ENCODE measurements around the gene EXOG. TPM values are rescaled to one million over a fixed set of nuclear protein-coding genes. Genes with fewer than 3 reads are reported as not detected.

Gene EXOG
- total RNA-seq, 4 donors from 2014 or later, result 5.8 to 12.9 (median 9.0) TPM

DNA sequence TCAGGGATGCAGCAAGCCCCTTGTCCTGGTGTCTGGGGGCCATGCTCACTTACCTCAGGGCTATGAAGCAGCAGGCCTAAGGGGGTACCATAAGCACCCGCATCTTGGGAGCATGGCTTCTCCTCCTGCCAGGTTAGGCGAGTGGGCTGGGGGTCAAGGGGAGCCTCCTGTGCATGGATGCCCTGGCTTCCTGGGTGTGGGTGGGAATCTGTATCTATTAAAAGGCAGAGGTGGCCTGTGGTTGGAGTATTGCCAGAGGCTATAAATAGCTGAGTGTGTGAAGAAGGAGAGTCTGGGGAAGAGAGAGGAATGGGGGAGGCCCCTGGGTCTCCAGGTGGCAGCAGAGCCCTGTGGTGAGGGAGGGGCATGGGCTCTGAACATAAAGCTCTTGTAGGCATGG lies 22.9 kb upstream of the EXOG start:
- DNase-seq (ENCODE audit: low spot score) (no peak), ATAC-seq (ENCODE audit: low FRiP score) (no peak)
- TF ChIP-seq, protein P1, sequence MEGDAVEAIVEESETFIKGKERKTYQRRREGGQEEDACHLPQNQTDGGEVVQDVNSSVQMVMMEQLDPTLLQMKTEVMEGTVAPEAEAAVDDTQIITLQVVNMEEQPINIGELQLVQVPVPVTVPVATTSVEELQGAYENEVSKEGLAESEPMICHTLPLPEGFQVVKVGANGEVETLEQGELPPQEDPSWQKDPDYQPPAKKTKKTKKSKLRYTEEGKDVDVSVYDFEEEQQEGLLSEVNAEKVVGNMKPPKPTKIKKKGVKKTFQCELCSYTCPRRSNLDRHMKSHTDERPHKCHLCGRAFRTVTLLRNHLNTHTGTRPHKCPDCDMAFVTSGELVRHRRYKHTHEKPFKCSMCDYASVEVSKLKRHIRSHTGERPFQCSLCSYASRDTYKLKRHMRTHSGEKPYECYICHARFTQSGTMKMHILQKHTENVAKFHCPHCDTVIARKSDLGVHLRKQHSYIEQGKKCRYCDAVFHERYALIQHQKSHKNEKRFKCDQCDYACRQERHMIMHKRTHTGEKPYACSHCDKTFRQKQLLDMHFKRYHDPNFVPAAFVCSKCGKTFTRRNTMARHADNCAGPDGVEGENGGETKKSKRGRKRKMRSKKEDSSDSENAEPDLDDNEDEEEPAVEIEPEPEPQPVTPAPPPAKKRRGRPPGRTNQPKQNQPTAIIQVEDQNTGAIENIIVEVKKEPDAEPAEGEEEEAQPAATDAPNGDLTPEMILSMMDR (IDR thresholded peaks at IDR 0.05), result no peak

DNA sequence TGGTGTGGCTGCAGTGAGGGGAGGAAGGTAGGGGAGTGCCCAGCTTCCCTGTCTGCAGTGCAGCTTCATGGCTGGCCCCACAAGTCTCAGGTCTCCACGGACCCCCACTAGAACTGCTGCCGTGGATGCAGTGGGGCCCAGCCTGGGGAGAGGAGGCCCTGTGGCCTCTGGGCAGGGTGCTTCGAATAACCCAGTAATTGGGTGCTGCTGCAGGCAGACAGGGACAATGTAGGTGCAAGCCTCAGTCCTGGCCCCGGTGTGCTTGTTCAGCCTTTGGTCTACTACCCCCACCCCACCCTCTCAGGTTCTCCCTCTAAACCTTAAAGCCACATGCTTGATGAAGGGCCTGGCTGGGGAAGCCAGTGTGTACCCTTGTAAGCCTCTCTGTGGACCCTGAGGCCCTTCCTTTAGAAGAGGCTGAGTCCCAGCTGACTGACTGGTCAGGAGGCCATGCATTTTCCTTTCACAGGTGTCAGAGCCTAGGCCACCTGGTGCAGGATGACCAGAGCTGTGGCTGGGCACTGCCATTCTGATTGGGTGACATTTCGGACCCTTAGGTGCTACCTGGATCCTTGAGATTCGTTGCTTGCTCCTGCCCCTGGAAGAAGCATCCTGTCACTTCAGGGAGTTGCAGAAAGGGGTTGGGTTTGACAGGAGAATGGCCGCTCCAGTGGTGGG lies 21.1 kb upstream of the EXOG start:
- ATAC-seq (ENCODE audit: low FRiP score), result no peak
- TF ChIP-seq, protein P1 (IDR thresholded peaks at IDR 0.05), result no peak
- DNase-seq (ENCODE audit: low spot score), result no peak

DNA sequence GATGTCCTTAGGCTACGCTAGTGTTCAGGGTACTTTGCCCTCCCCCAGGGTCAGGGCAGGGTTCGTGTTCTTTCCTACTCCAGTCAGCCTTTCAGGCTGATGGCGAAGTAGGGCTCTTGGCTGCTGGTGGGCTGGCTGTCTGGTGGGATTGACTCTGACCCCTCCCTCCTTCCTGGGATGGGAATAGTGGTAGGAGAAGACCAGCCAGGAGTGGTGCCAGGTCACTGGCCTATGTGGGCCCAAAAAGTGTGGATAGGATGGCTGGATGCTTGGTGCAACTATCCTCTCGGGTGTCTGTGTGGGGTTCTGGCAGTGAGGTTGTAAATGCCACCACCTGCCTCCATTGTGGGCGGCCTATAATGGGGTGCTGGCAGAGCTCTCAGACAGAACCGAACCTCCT lies 20.4 kb upstream of the EXOG start:
- TF ChIP-seq, protein P1 (IDR thresholded peaks at IDR 0.05), result no peak
- DNase-seq (ENCODE audit: low spot score) (no peak), ATAC-seq (ENCODE audit: low FRiP score) (no peak)

DNA sequence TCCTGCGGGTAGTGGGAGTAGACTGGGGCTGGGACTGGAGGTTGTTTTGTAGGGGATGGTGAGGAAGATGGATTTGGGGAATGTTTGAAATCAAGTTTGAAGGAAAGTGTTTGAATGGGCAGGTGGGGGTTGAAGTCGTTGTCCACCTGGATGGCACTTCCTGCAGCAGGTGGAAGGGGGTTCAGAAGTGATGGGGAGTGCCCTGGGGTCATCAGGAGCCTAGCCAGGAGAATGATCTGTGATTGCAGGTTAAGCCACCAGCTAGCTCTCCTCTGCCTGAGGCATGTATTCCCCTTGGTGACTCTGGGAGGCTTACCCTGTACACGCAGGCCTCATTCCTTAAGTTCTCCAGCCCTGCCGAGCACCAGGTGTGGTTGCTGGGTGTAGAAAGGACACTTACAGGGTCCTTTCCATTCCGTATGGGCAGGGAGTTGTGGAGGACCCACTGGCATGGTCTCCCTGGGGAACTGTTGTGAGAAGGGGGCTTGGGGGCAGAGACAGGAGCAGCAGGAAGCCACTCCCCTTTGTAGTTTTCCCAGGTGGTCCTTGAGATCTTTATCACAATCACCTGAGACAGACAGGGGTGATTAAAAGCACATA lies 19.9 kb upstream of the EXOG start:
- TF ChIP-seq, protein P1 (IDR thresholded peaks at IDR 0.05), result no peak
- ATAC-seq (ENCODE audit: low FRiP score), result no peak
- DNase-seq (ENCODE audit: low spot score), result no peak

DNA sequence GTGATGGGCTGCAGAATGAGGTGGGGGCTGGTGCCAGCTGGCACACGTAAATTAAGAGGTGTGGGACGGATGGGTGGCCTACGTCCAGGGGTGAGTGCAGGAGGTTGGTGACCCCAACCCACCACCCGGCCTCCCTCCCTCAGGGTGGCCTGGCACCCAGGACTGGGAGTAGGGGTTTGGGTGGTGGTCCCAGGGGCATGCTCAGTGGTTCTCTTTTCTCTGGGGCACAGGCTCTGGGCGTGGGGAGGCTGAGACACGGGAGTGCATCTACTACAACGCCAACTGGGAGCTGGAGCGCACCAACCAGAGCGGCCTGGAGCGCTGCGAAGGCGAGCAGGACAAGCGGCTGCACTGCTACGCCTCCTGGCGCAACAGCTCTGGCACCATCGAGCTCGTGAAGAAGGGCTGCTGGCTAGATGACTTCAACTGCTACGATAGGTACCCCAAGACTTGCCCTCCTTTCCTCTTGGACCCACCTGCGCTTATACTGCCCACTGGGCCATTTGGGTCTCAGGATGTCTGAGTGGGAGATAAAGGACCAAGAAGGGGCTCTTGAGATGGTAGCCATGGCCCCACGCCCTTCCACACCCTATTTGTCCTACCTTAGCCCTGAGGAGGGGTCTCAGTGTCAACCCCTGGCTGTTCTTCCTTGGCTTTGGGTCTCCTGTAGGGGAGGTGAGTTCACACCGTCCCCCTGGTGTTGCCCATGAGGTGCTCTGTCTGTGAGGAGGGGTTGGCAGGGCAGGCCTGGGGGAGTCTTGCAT lies 18.9 kb upstream of the EXOG start:
- DNase-seq (ENCODE audit: low spot score) (no peak), ATAC-seq (ENCODE audit: low FRiP score) (no peak)
- TF ChIP-seq, protein P1 (IDR thresholded peaks at IDR 0.05), result no peak

DNA sequence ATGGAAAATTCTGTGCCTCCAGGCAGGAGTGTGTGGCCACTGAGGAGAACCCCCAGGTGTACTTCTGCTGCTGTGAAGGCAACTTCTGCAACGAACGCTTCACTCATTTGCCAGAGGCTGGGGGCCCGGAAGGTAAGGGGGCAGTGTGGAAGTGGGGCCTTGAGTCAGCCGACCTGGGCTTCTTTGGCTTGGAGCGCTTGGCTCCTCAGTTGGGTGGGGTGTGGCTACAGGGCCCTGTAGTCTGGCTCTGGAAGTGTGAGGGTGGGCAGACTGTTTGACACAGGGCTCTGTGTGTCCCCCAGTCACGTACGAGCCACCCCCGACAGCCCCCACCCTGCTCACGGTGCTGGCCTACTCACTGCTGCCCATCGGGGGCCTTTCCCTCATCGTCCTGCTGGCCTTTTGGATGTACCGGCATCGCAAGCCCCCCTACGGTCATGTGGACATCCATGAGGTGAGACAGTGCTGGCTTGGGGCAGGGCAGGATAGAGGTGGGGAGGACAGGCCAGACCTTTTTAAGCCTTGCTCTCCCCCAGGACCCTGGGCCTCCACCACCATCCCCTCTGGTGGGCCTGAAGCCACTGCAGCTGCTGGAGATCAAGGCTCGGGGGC lies 18.2 kb upstream of the EXOG start:
- no peak for DNase-seq (ENCODE audit: low spot score)
- no peak for ATAC-seq (ENCODE audit: low FRiP score)
- TF ChIP-seq, protein P1 (IDR thresholded peaks at IDR 0.05), result no peak
